Measurements from ENCODE around the gene PSD2.

PSD2 gene

DNA sequence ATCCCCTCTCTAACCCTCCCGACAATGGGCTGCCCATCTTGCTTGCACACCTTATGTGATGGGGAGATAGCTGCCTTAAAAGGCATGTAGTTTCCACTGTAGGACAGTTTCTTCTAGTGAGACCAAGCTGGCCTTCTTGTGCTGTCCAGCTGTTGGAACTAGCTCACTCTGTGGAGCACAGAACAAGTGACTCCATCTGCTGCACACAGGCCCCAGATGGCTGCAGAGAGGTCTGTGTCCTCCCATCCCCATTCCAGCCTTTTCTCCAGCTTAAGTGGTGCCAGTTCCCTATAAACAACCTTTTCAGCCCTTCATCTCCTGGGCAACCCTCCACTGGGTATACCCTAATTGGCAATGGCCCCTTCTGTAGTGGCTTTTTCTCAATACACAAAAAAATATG lies 18.7 kb upstream of the PSD2 start:
- H3K4me3 ChIP-seq (IDR thresholded peaks at IDR 0.05; ENCODE audit: insufficient read depth, low read depth, low read length) = no peak overlapping the region
- no peaks in the 10 kb centered on the region for H3K79me2 ChIP-seq (ENCODE audit: insufficient read depth, low read depth)
- H3K9ac ChIP-seq = no peak overlapping the region
- H3K27me3 ChIP-seq (ENCODE audit: insufficient read depth, low read depth) = no peaks in the 10 kb centered on the region
- H3K36me3 ChIP-seq (ENCODE audit: insufficient read depth) = no peaks in the 10 kb centered on the region
- TF ChIP-seq, protein P1, sequence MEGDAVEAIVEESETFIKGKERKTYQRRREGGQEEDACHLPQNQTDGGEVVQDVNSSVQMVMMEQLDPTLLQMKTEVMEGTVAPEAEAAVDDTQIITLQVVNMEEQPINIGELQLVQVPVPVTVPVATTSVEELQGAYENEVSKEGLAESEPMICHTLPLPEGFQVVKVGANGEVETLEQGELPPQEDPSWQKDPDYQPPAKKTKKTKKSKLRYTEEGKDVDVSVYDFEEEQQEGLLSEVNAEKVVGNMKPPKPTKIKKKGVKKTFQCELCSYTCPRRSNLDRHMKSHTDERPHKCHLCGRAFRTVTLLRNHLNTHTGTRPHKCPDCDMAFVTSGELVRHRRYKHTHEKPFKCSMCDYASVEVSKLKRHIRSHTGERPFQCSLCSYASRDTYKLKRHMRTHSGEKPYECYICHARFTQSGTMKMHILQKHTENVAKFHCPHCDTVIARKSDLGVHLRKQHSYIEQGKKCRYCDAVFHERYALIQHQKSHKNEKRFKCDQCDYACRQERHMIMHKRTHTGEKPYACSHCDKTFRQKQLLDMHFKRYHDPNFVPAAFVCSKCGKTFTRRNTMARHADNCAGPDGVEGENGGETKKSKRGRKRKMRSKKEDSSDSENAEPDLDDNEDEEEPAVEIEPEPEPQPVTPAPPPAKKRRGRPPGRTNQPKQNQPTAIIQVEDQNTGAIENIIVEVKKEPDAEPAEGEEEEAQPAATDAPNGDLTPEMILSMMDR (conservative IDR thresholded peaks at IDR 0.05; ENCODE audit: low read depth, low read length) = no peak
- H3K4me2 ChIP-seq = no peak overlapping the region
- no peak overlapping the region for H3K27ac ChIP-seq
- H4K20me1 ChIP-seq (ENCODE audit: insufficient read depth) = no peaks in the 10 kb centered on the region
- H3K4me1 ChIP-seq (ENCODE audit: low read depth, poor library complexity, severe bottlenecking) = peaks cover 4% of the 10 kb centered on the region
- no peak overlapping the region for H2AFZ ChIP-seq (ENCODE audit: low read depth)

DNA sequence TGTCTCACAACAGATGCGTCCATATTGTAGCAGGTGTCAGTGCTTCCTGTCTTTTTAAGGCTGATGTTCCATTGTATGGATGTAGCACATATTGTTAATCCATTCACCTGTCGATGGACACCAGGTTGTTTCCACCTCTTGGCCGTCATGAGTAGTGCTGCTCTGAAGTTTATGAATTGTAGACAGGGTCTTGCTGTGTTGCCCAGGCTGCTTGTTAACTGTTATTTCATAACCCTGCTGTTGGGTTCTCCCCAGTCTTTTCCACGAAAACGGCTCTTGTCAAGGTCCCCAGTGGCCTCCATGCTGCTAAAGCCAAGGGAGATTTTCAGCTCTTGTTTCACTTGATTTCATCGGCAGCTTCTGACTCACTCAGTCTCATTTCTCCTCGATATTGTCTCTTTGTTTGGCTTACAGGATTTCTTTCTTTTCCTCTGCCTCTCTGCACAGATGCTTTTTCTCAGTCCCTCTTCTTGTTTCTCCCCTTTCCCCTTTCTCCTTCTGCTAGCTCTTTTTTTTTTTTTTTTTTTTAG lies 12.1 kb upstream of the PSD2 start:
- no peak overlapping the region for H3K4me3 ChIP-seq (IDR thresholded peaks at IDR 0.05; ENCODE audit: insufficient read depth, low read depth, low read length)
- TF ChIP-seq, protein P1 (conservative IDR thresholded peaks at IDR 0.05; ENCODE audit: low read depth, low read length) = no peak
- H3K27ac ChIP-seq = no peak overlapping the region
- no peaks in the 10 kb centered on the region for H3K36me3 ChIP-seq (ENCODE audit: insufficient read depth)
- H3K4me1 ChIP-seq (ENCODE audit: low read depth, poor library complexity, severe bottlenecking) = no peaks in the 10 kb centered on the region
- no peaks in the 10 kb centered on the region for H3K27me3 ChIP-seq (ENCODE audit: insufficient read depth, low read depth)
- H3K9ac ChIP-seq = no peak overlapping the region
- H4K20me1 ChIP-seq (ENCODE audit: insufficient read depth) = no peaks in the 10 kb centered on the region
- no peak overlapping the region for H2AFZ ChIP-seq (ENCODE audit: low read depth)
- no peaks in the 10 kb centered on the region for H3K79me2 ChIP-seq (ENCODE audit: insufficient read depth, low read depth)
- no peak overlapping the region for H3K4me2 ChIP-seq

DNA sequence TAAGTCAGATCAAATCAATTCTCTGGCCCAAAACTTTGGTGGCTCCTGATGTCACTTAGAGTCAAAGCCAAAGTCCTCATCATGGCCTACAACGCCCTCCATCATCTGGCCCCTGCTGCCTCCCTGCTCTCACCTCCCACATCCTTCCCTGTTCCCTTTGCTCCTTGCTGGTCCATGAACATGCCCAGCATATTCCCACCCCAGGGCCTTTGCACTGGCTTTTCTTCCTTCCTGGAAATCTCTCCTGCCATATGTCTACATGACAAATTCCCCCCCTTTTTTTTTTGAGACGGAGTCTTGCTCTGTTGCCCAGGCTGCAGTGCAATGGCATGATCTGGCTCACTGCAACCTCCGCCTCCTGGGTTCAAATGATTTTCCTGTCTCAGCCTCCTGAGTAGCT lies 11.1 kb upstream of the PSD2 start:
- no peak overlapping the region for H3K4me2 ChIP-seq
- no peak overlapping the region for H3K9ac ChIP-seq
- TF ChIP-seq, protein P1 (conservative IDR thresholded peaks at IDR 0.05; ENCODE audit: low read depth, low read length) = no peak
- H4K20me1 ChIP-seq (ENCODE audit: insufficient read depth) = no peaks in the 10 kb centered on the region
- H3K27me3 ChIP-seq (ENCODE audit: insufficient read depth, low read depth) = no peaks in the 10 kb centered on the region
- no peak overlapping the region for H3K27ac ChIP-seq
- no peaks in the 10 kb centered on the region for H3K36me3 ChIP-seq (ENCODE audit: insufficient read depth)
- no peaks in the 10 kb centered on the region for H3K79me2 ChIP-seq (ENCODE audit: insufficient read depth, low read depth)
- H3K4me1 ChIP-seq (ENCODE audit: low read depth, poor library complexity, severe bottlenecking) = no peaks in the 10 kb centered on the region
- H2AFZ ChIP-seq (ENCODE audit: low read depth) = no peak overlapping the region
- no peak overlapping the region for H3K4me3 ChIP-seq (IDR thresholded peaks at IDR 0.05; ENCODE audit: insufficient read depth, low read depth, low read length)

DNA sequence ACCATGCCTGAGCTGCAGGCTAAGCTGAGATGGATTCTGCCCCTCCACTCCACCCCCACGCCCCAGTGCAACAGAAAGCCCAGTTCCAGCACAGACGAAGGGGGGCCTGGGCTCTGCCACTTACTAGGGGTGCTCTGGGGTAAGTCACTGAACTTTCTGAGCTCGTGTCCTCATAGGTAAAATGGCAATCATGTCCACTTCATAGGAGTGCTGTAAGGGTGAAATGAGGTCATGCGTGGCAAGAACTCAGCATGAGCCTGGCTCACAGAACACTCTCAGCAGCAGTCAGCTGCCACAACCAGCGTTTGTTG lies 8.4 kb upstream of the PSD2 start:
- peaks cover 4% of the 10 kb centered on the region; the same call in 1 of the 2 replicates for H3K27me3 ChIP-seq (ENCODE audit: insufficient read depth, low read depth)
- H4K20me1 ChIP-seq (ENCODE audit: insufficient read depth) = no peaks in the 10 kb centered on the region
- H3K4me3 ChIP-seq (IDR thresholded peaks at IDR 0.05; ENCODE audit: insufficient read depth, low read depth, low read length) = no peak overlapping the region
- no peak overlapping the region; the same call in 1 of the 2 replicates for H2AFZ ChIP-seq (ENCODE audit: low read depth)
- no peaks in the 10 kb centered on the region for H3K36me3 ChIP-seq (ENCODE audit: insufficient read depth)
- H3K27ac ChIP-seq = no peak overlapping the region
- TF ChIP-seq, protein P1 (conservative IDR thresholded peaks at IDR 0.05; ENCODE audit: low read depth, low read length) = no peak
- no peaks in the 10 kb centered on the region for H3K4me1 ChIP-seq (ENCODE audit: low read depth, poor library complexity, severe bottlenecking)
- no peak overlapping the region for H3K9ac ChIP-seq
- peak overlapping the region; percentile 99; the same call in 1 of the 2 replicates for H3K4me2 ChIP-seq
- H3K79me2 ChIP-seq (ENCODE audit: insufficient read depth, low read depth) = no peaks in the 10 kb centered on the region

All from KMS-11 (cell line).